NK-92 (cell line): ENCODE results near the gene HOXB2.
"Not testable (repeated sequence)": the region's sequence is repeated elsewhere in the genome, so short reads cannot be mapped to it uniquely, and the experiment has no call there.

Source experiments
- DNase-seq: peaks from one replicate; lab custom pipeline; 2025; ENCODE audit not compliant: unreplicated experiment; lab: John Stamatoyannopoulos, UW

The HOXB2 gene

DNA sequence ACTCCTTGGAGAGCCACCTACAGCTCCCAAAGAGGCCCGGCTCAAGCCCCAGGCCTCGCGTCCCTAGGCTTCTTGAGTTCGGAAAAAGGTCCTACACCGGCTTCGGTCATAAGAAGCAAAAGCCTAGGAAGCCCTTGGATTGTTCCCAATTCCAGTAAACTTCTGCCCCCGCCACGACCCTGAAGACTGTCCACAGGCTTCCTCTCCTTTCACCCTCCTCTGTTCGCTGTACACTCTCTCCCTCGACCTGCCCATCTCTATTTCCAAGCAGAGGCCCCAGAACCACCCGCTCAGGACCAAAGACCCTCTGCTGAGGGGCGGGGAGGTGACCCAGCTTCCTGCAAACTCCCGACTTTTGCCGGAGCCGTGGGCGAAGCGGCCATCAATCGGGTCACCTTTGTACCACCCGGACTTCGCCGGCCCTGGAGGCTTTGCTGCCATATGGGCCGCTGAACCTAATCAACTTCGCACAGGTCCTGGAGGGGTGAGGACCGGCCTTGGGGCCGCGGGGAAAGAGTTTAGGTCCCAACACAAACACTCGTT, 2.7 kb downstream of the HOXB2 start:
- no peak for DNase-seq

- no peak for DNase-seq
Observed at GRCh38 chr17:48541577-48542113, 3.3 kb downstream of the HOXB2 start.

GRCh38 chr17:48541036-48541576, 3.8 kb downstream of the HOXB2 start:
- no peak for DNase-seq

GRCh38 chr17:48540213-48540612, 4.7 kb downstream of the HOXB2 start:
- DNase-seq: no peak

DNA sequence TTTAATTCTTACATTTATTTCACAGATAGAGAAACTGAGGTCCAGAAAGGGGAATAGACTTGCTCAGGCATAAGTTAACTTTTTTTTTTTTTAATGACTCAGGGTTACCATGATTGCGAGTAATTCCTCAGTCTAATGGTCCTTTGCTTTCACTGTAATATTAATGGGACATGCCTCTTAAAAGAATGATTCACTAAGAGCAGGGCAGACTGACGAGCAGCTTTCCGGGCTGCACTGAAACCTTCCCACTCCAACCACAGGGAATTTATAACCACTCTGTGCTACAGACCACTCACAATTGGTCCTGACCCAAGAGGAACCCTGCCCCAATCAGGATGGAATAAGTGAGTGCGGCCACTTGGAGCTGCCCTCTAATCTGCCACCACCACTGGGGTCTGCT, 5.7 kb downstream of the HOXB2 start:
- no peak for DNase-seq

- DNase-seq: no peak
Observed at GRCh38 chr17:48537316-48537715, 7.6 kb downstream of the HOXB2 start.

DNA sequence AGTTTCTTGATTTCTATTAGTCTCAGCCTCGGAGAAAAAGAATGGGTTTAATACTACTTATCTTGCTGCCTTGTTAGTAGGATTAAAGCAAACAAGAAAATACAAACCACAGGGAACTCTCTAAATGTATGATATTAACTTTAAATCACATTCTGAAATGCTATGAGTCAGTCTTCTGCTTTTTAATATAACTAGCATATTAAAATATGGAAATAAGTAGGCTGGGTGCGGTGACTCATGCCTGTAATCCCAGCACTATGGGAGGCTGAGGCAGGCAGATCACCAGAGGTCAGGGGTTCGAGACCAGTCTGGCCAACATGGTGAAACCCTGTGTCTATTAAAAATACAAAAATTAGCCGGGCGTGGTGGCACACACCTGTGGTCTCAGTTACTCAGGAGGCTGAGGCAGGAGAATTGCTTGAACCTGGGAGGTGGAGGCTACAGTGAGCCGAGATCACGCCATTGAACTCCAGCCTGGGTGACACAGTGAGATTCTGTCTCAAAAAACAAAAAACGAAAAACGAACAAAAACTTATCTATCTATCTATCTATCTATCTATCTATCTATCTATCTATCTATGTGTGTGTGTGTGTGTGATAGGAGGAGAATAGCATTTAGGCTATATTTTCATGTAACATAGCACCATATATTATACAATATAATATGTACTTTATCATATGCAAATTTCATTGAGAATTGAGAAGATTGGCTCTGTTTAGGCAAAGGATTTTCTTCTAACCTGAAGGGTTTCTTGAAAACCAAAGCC, 8.9 kb downstream of the HOXB2 start:
- not testable (repeated sequence) for DNase-seq

DNA sequence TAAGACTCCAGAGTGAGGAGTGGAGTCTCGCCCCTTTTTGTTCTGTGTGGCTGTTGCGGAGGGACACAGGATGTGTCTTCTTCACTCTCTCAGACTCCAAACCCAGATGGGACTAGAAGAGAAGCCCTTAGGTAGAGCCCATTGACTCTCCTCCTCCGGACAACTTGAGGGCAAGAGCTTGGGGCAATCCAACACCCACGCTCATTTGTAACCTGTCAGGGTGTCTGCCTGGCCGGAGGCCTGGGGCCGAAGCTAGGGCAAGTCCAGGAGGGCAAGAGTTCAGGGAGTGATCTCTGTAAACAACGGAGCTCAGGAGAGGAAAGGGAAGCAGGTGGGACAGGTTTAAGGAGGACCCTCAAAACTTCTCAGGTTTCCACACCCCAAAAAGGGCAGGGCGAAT, 12.6 kb downstream of the HOXB2 start:
- DNase-seq: no peak

DNA sequence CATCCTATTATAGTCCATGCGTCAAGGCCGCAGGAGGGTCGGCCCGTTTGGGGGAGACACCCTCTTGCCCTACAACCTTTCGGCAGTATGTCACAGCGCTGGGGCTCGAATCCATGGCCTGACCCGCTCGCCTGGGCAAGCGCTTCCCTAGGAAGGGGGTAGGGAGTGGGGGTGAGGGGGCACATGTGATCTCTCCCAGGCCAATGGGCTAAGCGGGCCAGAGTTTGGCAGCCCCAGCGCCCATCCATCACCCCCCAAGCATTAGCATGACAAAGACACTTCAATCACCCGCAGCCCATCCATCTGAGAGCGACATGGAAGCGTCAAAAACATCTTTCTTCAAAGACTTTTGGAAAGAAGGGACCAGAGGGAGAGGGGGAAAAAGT, 14.0 kb downstream of the HOXB2 start, which contains the start of gene HOXB1:
HOXB1 (minus strand) TSS at position 125 of the 386 bp plus-strand sequence; CDS start at position 18, 107 bp downstream.
- no peak for DNase-seq

GRCh38 chr17:48530208-48530886, 14.6 kb downstream of the HOXB2 start:
- DNase-seq: no peak

DNA sequence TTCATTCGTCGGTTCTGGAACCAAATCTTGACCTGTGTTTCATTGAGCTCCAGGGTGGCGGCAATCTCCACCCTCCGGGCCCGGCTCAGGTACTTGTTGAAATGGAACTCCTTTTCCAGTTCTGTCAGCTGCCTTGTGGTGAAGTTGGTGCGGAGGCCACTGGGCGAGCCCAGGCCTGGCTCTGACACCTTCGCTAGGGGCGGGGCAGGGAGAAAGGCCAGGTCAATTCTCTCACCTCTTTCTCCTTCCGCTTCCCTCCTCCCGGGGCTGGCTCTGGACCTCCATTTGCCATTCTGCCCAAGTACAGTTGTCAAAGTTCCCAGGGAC, 15.3 kb downstream of the HOXB2 start:
- DNase-seq: no peak

- DNase-seq: no peak
Observed at GRCh38 chr17:48528936-48529682, 15.8 kb downstream of the HOXB2 start.

DNA sequence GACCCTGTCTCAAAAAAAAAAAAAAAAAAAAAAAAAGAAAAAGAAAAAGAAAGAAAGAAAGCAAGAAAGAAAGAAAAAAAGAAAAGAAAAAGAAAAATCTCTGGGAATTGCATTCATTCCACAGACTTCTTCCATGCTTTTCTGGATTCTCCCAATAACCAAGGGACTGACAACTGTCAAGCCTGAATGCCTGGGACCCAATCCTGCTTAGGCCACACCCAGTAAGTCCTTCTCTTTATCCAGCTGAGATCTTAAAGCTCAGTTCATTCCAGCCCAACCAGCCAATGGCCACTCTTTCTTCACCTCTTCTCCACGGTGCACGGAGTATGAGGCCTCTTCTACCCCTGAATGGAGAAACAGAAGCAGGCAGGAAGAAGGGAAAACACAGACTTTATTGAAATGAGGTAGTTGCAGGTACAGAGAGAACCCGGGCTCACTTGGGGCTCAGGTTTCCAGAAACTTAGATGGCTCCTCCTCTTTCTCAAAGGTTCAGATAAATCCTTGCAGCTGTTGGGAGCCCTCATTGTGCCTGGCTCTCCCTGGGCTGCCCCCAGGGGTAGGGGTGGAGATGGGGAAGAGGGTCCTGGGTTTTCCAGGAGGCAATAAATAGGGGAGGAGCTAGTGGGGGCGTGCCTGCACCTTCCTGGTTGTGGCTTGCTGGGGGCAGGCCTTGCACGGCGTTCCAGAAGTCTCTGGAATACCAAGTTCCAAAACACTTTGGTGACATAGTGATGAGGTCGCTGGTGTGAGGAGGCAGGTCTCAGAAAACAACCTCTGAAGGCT, 16.6 kb downstream of the HOXB2 start:
- no peak for DNase-seq

DNA sequence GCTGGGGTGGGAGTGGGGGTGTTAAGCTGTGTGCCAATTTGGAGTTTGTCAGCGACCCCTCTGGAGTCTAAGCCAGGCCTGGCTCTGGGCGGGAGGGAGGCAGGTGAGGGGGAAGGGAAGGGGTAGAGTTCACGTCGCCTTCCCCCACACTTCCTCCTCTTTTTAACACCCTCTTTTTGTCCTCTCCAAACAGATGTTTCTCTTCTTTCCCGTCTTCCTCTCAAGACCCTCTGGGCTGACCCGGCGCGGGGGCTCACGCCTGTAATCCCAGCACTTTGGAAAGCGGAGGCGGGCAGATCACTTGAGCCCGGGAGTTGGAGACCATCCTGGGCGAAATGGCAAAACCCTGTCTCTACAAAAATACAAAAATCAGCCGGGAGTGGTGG, 17.4 kb downstream of the HOXB2 start:
- no peak for DNase-seq

DNA sequence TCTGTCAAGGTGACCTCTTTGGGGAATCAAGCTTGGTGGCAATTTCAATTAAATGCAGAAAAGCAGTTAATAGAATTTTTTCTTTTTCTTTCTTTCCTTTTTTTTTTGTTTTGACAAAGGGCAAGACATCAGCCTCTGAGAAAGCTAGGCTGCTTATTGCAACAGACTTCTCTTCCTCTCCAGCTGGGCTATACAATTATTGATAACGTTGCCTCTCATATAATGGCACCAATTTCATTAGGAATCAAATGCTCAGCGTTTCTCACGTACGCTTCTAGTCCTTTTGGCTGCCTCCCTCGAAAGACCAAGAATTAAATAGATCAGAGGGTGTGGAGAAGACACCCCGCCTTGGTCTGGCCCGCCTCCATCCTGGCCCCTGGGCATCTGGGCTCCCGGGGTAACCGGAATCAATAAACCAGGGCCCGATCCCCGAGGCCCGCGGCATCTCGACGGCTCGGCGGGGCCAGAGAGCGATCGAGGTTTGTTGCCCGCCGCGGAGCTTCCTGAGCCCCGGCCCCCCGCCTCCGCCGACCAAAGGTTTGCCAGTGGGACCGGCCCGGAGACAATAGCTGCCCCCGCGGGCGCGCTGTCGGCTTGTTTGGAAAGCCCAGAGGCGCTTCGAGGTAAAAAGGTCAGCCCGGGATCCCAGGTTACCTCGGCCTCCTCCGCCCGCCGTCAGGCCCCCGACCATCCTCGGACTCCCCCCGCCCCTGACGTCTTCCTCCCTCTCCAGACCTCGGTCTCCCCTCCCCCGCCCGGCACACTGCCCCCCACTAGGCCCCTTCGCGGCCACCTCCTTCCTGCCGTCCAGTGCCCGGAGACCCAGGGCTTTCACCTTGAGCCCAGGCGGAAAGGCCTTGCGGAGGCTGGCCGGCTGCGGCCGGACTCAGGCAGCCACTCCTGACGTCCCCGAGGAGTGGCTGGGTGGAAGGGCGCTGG, 18.0 kb downstream of the HOXB2 start:
- DNase-seq: no peak

DNA sequence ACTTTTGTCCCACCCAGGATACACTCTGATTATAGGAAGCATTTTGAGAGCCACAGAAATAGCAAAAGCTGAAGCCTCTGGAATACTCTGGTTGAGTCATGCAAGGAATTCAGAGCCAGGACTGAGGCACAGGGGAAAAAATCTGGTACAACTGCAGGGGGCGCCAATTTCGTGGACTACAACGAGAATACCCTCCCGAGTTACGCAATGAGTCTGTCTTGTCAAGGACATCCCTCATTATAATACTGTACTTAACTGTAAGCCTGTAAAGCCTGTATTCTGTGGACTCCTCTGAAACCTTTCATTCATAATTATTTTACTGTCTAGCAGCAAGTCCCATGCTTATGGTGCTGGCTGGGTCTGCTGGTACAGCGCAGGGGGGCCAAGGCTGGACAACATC, 21.9 kb downstream of the HOXB2 start:
- DNase-seq: no peak

GRCh38 chr17:48522031-48522653, 22.8 kb downstream of the HOXB2 start:
- DNase-seq: no peak

GRCh38 chr17:48520631-48521079, 24.3 kb downstream of the HOXB2 start:
- no peak for DNase-seq

DNA sequence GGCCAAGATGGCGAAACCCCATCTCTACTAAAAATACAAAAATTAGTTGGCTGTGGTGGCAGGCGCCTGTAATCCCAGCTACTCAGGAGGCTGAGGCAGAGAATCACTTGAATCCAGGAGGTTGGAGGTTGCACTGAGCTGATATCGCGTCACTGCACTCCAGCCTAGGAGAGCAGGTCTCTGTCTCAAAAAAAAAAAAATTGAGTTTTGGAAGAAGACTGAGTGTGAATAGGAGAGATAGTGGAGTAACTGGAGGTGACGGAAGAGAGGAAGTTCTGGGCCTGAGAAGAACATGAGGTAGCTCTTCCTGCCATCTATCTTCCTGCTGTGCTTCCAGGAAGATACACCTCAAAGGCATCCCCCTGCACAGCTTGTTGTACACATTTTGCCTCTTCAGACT, 25.5 kb downstream of the HOXB2 start:
- no peak for DNase-seq
